ENCODE measurements around the gene TUBB4A.
"Not testable (repeated sequence)": the region's sequence is repeated elsewhere in the genome, so short reads cannot be mapped to it uniquely, and the experiment has no call there.

TUBB4A gene

DNA sequence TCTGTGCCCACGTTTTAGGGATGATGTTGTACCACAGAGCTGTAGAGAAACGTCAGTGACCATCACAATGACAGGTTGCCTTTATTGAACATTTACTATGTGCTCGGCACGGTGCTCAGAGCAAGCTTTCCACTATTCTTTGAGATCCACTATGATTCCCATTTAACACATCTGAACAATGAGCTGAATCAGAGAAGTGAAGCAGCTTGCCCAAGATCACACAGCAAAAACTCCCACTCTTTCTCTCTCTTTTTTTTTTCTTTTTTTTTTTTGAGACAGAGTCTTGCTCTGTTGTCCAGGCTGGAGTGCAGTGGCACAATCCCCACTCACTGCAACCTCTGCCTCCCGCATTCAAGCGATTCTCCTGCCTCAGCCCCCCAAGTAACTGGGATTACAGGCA lies 20.6 kb upstream of the TUBB4A start:
- no peak for DNase-seq

DNA sequence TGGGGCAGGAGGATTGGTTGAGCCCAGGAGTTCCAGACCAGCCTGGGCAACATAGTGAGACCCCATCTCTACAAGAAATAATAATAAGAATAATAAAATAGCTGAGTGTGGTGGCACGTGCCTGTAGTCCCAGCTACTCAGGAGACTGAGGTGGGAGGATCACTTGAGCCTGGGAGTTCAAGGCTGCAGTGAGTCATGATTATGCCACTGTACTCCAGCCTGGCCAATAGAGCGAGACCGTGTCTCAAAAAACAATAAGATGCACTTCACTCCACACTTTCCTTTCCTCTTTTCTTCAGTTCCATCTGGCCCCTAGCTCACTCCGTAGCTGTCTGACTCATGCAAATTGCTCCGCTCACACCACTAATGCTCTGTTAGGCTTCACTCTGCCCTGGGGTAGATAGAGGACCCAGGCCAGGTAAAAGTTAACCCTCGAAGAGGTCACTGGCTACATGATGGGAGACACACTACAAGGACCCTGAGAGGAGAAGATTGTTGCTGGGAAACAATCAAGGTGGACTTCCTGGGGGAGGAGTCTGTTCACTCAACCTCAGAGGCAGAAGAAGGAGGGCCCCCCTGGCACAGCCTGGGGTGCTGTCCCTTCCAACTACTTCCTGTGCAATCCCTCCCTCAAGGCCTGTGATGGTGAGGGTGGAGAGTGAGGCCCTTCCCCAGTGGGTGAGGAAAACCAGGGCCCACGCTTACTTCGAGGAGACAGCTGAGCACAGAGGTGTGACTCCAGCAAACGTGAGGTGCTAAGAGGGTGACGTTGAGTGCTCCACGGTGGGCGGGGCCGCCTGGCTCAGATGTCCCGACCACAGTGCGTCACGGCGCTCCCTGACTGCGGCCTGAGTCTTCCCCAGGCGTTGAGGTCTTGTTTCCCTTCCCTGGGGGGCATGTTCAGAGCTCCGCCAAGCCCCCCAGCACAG lies 19.9 kb upstream of the TUBB4A start:
- DNase-seq, result no peak

DNA sequence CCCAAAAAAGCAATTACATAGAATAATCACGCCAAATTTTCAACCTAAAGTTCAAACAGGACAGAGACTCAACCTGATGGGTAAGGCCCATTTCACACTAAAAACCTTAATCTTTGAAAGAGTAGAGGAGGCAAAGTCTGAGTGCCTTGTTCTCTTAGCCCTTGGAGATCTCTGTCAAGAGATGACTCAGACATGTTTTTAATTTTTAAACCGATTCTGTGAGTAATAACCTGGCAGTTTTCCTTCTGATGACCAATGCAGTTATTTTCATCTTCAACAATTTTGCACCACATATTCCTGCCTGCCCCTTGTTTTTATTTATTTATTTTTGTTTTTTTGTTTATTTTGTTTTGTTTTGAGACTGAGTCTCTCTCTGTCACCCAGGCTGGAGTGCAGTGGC lies 17.2 kb upstream of the TUBB4A start:
- no peak for DNase-seq

DNA sequence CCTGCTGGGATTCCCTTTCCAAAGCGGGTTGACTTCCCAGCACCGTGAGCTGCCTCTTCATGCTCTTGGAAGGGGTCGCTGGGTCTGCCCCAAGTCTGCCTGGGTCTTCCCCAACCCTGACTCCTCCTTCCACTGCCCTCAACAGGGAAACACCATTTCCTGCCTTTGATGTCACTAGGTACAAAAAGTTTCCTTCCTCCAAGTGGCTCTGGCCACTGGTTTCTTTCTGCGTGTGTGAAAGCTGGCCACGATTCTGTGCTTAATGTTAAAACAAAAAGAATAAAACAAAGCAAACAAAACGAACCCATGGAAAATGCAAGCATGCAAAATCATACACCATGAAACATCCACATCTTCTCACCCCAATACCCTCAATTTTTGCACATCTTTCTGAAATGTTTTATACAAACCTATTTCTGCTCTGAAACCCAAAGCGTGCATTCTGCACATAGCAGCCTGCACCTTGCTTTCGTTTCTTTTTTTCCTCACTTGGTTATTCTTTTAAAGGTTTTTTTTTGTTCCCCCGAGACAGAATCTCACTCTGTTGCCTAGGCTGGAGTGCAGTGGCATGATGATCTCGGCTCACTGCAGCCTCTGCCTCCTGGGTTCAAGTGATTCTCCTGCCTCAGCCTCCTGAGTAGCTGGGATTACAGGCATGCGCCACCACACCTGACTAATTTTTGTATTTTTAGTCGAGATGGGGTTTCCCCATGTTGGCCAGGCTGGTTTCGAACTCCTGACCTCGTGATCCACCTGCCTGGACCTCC lies 16.2 kb upstream of the TUBB4A start:
- no peak for DNase-seq

DNA sequence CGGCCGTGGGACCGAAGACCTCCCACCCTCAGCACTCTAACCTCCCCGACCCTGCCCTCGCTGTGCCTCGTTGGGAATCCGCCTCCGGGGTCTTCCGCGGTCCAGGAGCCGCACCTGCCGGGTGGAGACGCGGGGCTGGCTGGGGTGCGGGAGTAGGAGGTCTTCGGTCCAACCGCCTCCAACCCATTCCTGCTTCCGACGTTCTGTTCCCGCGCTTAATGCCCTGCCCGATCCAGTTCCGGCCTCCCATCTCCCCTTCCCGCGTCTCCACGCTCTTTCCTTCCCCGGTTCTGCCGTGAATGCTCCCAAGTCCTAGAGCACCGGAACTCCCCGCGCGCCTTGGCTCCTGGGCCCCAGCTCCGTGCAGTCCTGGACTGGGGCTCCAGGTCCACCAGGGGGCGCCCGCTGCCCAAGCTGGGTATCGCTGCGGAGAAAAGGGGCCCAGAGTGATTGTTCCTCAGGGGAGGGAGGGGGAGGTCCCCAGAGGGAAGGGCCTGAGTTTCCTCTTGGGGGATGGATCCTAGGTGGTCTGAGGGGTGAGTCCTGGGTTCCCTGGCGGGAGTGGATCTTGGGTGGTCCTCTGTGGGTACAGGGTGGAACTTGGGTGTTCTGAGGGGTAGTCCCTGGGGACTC lies 14.7 kb upstream of the TUBB4A start:
- DNase-seq, result peak; percentile 78

DNA sequence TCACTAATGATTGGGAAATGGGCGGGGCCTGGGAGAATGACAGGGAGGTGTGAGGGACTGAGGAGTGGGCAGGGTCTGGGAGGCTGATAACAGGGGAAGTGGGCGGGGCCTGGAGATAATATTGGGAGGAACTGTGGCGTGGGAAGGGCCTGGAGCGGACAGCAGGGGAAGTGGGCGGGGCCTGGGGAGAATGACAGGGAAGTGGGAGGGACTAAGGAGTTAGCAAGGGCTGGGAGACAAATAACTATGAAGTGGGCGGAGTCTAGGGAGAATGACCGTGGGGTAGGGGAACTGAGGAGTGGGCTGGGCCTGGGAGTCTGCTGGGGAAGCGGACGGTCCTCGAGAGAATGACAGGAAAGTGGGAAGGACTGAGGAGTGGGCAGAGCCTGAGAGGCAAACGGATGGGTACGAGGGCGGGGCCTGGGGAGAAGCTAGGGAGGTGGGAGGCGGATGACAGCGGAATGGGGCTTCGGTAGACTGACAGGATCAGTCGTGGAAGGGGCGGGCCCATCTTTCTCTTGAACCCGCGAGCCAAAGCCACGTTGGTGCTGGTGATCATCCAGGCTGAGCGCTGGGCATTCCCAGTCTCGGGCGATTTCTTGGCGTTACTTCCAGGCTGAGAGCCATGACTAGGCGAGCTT lies 14.0 kb upstream of the TUBB4A start:
- peak; percentile 94 for DNase-seq

DNA sequence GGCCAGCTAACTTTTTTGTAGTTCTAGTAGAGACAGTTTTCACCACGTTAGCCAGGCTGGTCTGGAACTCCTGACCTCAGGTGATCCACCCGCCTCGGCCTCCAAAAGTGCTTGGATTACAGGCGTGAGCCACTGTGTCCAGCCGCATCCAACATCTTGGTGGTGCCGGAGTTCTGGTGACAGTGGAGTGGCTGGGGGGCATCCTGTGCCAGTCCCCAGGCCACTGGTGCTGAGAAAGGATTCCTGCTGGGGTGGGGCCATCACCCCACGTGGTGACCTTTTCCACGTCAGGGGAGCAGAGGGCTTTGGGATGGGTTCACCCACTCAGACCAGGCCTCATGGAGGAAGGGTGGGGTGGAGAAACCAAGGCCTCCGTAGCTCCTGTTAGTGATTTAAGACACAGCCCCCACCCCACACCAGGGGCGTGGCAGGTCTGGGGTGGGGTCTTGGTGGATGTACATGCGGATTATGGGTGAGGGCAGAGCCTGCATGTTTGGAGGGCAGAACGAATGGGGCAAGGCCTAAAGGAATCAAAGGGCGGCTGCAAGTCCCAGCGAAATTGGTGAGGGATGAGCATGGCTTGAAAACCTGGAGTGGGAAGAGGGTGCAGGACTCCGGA lies 12.9 kb upstream of the TUBB4A start:
- no peak for DNase-seq

DNA sequence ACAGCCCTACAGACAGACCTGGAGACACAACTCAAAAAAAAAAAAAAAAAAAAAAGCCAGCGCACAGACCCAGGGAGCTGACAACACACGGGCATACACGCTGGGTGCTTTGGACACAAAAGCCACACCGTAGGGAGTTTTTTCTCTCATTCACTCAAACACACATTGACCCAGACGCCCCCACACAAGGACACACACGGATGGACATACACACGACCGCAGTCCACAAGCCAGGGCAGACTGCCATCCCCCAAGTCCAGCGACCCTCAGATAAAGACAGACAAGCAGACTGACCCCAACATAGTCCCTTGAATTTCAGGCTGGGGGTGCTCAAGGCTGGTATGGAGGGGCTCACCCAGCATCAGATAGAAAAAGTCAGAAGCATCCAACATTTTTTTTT lies 12.0 kb upstream of the TUBB4A start:
- DNase-seq, result no peak

DNA sequence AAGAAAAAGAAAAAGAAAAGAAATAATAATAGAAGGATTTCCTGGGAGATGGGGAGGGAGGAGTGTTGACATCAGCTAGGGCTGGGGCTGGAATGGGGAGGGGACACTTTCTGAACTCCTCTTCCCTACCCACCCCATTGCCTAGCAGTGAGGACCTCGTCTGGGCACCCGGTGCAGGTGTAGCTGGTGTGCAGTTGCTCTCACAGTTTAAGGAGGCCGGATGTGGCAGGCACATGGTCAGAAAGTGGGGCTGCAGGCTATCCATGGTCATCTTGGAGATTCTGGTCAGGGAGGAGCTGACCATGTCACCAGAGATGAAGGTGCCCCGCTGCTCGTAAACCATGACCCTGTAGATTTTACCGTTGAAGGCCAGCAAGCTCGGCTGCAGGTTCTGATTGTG lies 8.5 kb upstream of the TUBB4A start:
- no peak for DNase-seq

DNA sequence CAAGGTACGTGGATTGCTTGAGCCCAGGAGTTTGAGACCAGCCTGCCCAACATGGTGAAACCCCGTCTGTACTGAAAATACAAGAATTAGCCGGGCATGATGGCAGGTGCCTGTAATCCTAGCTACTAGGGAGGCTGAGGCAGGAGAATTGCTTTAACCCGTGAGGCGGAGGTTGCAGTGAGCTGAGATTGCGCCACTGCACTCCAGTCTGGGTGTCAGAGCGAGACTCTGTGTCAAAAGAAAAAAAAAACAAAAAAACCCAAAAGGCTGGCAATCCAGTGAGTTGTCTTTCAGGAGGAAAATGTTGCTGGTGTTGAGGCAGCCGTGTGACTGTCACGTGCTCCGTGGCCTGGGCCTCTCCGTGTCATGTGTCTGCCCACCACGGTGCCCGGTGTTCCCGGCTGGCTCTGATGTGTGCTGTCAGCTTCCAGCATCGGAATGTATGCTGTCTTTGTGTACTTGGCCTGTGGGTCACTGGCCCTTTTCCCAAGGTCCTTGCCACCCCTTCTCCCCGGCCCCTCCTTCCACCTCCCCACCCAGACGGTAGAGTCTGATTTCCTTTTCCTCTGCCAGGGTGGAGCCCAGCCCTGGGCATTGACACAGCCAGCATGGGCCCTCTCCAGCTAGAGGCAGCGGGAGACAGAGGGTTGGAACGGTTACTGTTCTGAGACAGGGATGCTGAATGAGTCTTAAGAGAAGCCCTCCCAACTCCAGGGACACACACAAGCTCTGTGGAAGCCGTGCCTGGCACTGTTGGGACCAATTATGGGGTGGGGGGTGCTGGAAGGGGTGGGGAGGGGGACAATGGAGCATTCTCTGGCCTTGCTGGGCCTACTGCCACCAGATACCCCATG lies 7.2 kb upstream of the TUBB4A start:
- DNase-seq, result no peak

DNA sequence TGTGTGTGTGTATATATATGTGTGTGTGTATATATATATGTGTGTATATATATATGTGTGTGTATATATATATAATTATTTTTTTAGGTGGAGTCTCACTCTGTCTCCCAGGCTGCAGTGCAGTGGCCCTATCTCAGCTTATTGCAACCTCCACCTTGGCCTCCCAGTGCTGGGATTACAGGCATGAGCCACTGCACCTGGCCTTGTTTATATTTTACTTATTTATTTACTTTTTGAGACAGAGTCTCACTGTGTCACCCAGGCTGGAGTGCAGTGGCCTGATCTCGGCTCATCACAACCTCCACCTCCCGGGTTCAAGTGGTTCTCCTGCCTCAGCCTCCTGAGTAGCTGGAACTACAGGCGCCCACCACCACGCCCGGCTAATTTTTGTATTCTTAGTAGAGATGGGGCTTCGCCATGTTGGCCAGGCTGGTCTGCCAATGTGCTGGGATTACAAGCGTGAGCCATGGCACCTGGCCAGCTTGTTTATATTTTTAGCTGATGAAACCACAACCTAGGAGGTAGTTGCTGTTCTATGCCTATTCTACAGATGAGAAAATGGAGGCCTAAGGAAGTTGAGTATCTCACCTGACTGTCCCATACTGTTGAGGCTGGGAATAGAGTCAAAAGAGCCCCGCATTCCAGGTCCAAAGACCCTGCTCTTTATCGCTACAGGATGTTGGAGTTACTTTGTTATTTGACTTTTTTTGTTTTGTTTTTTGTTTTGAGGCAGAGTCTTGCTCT lies 6.1 kb upstream of the TUBB4A start:
- DNase-seq, result not testable (repeated sequence)

DNA sequence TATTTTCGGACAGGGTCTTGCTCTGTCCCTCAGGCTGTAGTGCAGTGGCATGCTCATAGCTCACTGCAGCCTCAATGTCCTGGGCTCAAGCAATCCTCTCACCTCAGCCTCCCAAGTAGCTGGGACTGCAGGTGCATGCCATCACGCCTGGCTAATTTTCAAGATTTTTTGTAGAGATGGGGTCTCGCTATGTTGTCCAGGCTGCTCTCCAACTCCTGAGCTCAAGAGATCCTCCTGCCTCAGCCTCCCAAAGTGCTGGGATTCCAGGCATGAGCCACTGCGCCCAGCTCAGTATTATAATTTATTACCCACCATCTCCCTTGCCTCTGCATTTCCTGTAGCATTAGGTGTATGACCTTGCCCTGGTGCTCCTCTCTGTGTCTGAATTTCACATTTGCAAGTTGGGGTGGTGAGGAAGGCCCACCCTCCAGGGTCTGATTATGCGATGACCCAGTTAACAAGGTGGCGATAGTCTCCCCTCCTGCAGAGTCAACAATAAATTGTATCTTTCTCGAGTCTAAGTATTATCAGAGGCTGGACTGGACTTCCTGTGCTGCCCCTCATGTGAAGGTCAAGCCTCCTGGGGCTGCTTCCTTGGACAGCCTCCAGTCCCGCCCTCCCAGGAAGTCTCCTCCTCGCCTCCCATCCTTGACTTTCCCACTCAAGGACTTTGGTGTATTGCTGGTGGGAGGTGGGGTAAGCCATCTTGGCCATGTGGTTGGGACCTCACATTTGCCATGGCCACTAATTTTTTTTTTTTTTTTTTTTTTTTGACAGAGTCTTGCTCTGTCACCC lies 1.5 kb upstream of the TUBB4A start:
- no peak for DNase-seq

DNA sequence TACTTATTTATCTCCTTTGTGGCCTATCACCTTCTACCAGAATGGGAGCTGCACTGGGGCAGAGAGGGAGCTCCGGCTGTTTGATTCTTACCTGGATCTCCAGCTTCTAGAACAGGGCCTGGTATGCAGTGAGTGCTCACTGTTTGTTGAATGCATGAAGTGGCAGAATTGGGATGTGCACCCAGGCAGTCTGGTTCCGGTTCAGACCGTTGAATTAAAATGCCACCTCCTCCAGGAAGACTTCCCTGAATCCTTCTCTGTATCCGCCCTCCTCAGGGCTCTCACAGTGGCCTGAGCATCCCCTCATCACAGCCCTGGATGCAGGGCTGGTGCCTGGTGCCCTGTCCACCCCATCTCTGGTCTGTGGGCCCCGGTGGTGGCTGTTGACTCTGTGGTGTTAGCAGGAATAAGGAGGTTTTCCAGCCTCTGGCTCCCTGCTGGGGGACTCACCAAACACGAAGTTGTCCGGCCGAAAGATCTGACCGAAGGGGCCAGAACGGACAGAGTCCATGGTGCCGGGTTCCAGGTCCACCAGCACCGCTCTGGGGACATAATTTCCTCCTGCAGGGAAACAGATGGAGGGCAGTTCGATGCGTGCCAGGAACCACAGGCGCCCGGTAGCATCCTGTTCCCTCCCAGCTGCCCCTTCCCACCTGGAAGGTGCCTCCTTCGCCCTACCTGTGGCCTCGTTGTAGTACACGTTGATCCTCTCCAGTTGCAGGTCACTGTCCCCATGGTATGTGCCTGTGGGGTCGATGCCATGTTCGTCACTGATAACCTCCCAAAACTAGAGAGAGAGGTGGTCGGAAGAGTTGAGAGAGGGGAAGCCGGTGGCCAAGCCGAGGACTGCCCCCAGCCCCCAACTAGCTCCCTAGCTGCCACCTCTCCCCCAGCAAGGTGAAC lies 1.0 kb downstream of the TUBB4A start:
- no peak for DNase-seq

DNA sequence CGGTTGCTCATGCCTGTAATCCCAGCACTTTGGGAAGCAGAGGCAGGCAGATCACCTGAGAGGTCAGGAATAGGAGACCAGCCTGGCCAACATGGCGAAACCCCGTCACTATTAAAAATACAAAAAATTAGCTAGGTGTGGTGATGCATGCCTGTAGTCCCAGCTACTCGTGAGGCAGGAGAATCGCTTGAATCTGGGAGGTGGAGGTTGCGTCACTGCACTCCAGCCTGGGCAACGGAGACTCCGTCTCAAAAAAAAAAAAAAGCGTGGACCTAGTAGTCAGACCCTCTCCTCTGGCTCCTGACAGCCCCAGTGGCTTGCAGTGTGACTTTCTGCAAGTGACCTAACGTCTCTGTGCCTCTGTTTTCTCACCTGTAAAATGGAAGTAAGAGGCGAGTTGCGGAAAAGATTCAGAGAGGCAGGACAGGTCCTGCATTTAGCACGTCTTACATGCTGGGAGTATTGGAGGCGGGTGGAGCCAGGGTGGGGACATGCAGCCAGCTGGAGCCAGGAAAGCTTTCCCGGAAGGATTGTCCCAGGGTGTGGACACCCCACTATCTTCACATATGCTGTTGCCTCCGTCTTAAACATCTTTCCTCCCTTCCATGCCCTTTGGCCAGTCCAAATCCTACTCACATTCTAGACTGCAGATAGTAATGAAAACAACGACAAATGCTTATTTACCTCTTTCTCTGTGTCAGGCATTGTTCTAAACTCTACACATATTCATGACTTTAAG lies 2.9 kb downstream of the TUBB4A start:
- no peak for DNase-seq

DNA sequence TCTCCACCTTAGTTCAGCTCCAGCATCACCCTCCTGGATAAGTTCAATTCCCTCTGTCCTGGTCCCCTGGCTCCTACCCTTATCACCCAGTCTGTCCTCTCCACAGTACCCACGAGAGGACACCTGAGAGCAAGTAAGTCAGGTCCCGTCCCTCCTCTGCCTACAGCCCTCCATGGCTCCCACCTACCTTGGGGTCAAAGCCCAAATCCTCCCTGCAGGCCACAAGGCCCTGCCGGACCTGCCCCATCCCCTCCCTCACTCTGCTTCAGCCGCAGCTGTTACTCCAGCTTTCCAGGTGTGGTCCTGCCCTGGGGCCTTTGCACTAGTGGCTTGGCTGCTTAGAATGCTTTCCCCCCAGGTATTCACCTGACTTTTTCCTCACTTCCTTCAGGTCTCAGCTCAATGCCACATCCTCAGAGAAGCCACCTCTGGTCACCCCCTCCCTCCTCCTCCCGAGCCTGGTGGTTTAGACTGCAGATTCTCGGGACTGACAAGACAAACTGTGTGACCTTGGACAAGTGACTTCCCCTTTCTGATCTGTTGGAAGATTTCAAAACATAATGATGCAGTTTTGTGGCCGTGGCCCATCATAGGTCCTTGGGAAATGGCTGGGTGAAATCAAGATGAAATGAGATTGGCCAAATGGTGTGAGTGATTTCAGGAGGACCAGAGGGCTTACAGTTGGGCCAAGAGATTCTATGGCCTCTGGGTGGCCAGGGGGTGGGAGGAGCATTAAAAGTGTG lies 3.6 kb downstream of the TUBB4A start:
- DNase-seq, result no peak

DNA sequence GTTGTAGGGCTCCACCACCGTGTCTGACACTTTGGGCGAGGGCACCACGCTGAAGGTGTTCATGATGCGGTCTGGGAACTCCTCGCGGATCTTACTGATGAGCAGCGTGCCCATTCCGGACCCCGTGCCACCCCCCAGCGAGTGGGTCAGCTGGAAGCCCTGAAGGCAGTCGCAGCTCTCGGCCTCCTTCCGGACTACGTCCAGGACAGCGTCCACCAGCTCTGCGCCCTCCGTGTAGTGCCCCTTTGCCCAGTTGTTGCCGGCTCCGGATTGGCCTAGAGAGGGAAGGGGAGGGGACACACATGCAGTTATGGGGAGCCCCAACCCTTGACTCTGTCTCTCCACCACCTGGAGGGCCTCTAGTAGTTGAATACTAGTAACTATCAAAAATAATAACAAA lies 6.2 kb downstream of the TUBB4A start:
- DNase-seq, result no peak

DNA sequence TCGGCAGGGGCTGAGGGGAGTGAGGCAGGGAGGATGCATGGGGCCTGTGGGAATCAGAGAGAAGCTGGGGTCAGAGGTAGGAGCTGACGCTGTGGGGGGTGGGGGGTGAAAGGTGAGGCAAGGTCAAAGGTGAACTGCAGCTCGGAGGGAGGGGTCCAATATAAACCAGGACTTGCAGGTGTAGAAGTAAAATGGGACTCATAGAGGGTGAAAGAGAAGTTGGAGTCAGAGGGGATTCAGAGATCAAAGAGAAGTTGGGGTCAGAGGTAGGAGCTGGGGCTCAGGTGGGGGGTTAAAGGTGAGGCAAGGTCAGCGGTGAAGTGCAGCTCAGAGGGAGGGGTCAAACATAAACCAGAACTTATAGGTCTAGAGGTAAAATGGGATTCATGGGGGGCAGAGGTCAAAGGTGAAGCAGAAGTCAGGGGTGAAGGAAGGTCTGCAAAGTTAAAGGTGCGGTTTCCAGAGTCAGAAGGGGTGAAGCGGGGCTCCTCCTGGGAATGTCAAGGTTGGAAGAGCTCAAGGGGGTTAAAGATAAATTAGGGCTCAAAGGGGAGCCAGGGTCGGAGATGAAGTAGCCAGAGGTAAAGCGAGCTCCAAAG lies 7.6 kb downstream of the TUBB4A start:
- DNase-seq, result no peak
